HG03175 (cell line): ENCODE results near the gene SYNCRIP.
A peak's percentile ranks its signal among the peaks of the same experiment; 100 is the strongest.
"Not testable (repeated sequence)": the region's sequence is repeated elsewhere in the genome, so short reads cannot be mapped to it uniquely, and the experiment has no call there.

ENCODE experiments used
- ATAC-seq: cut with Tn5 transposase; IDR thresholded peaks from one replicate; pipeline ENCODE4 v1.9.1; 2021; ENCODE audit warnings: mild to moderate bottlenecking, moderate library complexity; ENCODE audit not compliant: unreplicated experiment

SYNCRIP gene

GRCh38 chr6:85600713-85601313, 41.9 kb downstream of the SYNCRIP start:
- ATAC-seq, result no peak

GRCh38 chr6:85594197-85594930, 48.3 kb downstream of the SYNCRIP start:
- peak; percentile 6 for ATAC-seq

GRCh38 chr6:85593438-85594196, 49.1 kb downstream of the SYNCRIP start, which contains the start of gene SNX14:
SNX14 (minus strand) TSS chr6:85593858; CDS start chr6:85593718, 140 bp downstream.
- peak; percentile 90 for ATAC-seq

- ATAC-seq, result no peak
These were observed 50.7 kb downstream of the SYNCRIP start for GRCh38 chr6:85592033-85592432.

- no peak for ATAC-seq
These were observed 51.5 kb downstream of the SYNCRIP start for GRCh38 chr6:85591207-85591606.

GRCh38 chr6:85585741-85586140, 56.9 kb downstream of the SYNCRIP start:
- ATAC-seq, result no peak

- ATAC-seq, result not testable (repeated sequence)
These were observed 59.9 kb downstream of the SYNCRIP start for GRCh38 chr6:85582832-85583231.

- no peak for ATAC-seq
These were observed 61.1 kb downstream of the SYNCRIP start for GRCh38 chr6:85581572-85581971.

GRCh38 chr6:85580878-85581267, 61.8 kb downstream of the SYNCRIP start:
- no peak for ATAC-seq

- ATAC-seq, result no peak
These were observed 62.4 kb downstream of the SYNCRIP start for GRCh38 chr6:85580118-85580877.

- no peak for ATAC-seq
These were observed 63.1 kb downstream of the SYNCRIP start for GRCh38 chr6:85579581-85579980.

GRCh38 chr6:85576476-85576875, 66.2 kb downstream of the SYNCRIP start:
- no peak for ATAC-seq

- peak; percentile 44 for ATAC-seq
These were observed 67.6 kb downstream of the SYNCRIP start for GRCh38 chr6:85574932-85575598.

GRCh38 chr6:85569323-85569722, 73.4 kb downstream of the SYNCRIP start:
- no peak for ATAC-seq

GRCh38 chr6:85568411-85568810, 74.3 kb downstream of the SYNCRIP start:
- no peak for ATAC-seq

GRCh38 chr6:85565736-85566135, 77.0 kb downstream of the SYNCRIP start:
- ATAC-seq, result no peak

- not testable (repeated sequence) for ATAC-seq
These were observed 78.5 kb downstream of the SYNCRIP start for GRCh38 chr6:85564223-85564622.
